HAP-1 (cell line): Measurements from ENCODE around the gene SYPL1.
"Not testable (repeated sequence)": the region's sequence is repeated elsewhere in the genome, so short reads cannot be mapped to it uniquely, and the experiment has no call there.

ENCODE experiments used
- DNase-seq, 2 experiments: peaks; one replicate each; pipeline ENCODE4 v3.0.0-alpha.2; 2016 to 2020; ENCODE audit warnings: low spot score in 2 of 2
- H3K27me3 ChIP-seq: fragments of 250-450 bp; sonication (Bioruptor Pico); 2 replicates; pipeline ENCODE4 v1.5.1; 2020; ENCODE audit warnings: low read depth, mild to moderate bottlenecking, moderate library complexity
- H3K36me3 ChIP-seq: fragments of 250-450 bp; sonication (Bioruptor Pico); replicated peaks from 2 replicates; pipeline ENCODE4 v1.5.1; 2020; ENCODE audit warnings: mild to moderate bottlenecking
- H3K4me1 ChIP-seq: fragments of 250-450 bp; sonication (Bioruptor Pico); 2 replicates; pipeline ENCODE4 v1.5.1; 2020; ENCODE audit warnings: mild to moderate bottlenecking
- H3K4me3 ChIP-seq: fragments of 250-450 bp; sonication (Bioruptor Pico); 2 replicates; pipeline ENCODE4 v1.5.1; 2020; ENCODE audit warnings: mild to moderate bottlenecking, moderate library complexity
- H3K9me3 ChIP-seq: fragments of 250-450 bp; sonication (Bioruptor Pico); 2 replicates; pipeline ENCODE4 v1.5.1; 2020; ENCODE audit warnings: mild to moderate bottlenecking, moderate library complexity
- in situ Hi-C: fragments of 300-500 bp; cut with MboI; formaldehyde crosslinking; loops from 3 replicates; pipeline ENCODE4 v1.14.3; 2020; ENCODE audit warnings: low sequenced_read_pairs, inconsistent platforms, mixed read lengths

Gene SYPL1

GRCh38 chr7:106112118-106112971 lies at the start of gene SYPL1:
SYPL1 (minus strand) TSS chr7:106112312; CDS start chr7:106112208, 104 bp downstream.
- Histone ChIP-seq H3K36me3 (no peaks in the 10 kb centered on the region), H3K9me3 (no peaks in the 10 kb centered on the region), H3K4me1 (peaks cover 22% of the 10 kb centered on the region), H3K27me3 (no peaks in the 10 kb centered on the region), H3K4me3 (peak within 1 kb of the TSS; percentile 57)
- in situ Hi-C loops, result no loop called here
- DNase-seq, result peak; percentile 81 to 95

- in situ Hi-C loops, result loop anchor here (25.0 kb wide), 1 partner anchor 493 kb away; no protein-coding TSS in a partner anchor
- DNase-seq, result no peak
- H3K4me3 ChIP-seq, result no peak overlapping the region
- H3K36me3 ChIP-seq, result no peaks in the 10 kb centered on the region
- H3K9me3 ChIP-seq, result 0 out of 2 replicates have a peak, but pooled peaks cover 2% of the 10 kb centered on the region
- H3K27me3 ChIP-seq, result peaks cover 9% of the 10 kb centered on the region
- no peaks in the 10 kb centered on the region for H3K4me1 ChIP-seq
These were observed 42.9 kb upstream of the SYPL1 start for GRCh38 chr7:106155027-106155426.

GRCh38 chr7:106153891-106154449 lies 41.9 kb upstream of the SYPL1 start:
- peak; percentile 74 to 86 for DNase-seq
- no peaks in the 10 kb centered on the region for H3K36me3 ChIP-seq
- in situ Hi-C loops, result loop anchor here (5.0 to 25.0 kb wide), 2 partner anchors 97 to 492 kb away; no protein-coding TSS in a partner anchor
- peaks cover 8% of the 10 kb centered on the region for H3K27me3 ChIP-seq
- no peaks in the 10 kb centered on the region for H3K4me1 ChIP-seq
- H3K9me3 ChIP-seq, result 0 out of 2 replicates have a peak, but pooled peaks cover 2% of the 10 kb centered on the region
- H3K4me3 ChIP-seq, result no peak overlapping the region

GRCh38 chr7:106152313-106152665 lies 40.2 kb upstream of the SYPL1 start:
- Histone ChIP-seq H3K27me3 (no peaks in the 10 kb centered on the region), H3K4me3 (no peak overlapping the region), H3K36me3 (no peaks in the 10 kb centered on the region), H3K9me3 (no peaks in the 10 kb centered on the region), H3K4me1 (no peaks in the 10 kb centered on the region)
- no peak for DNase-seq
- in situ Hi-C loops, result loop anchor here (5.0 to 25.0 kb wide), 2 partner anchors 95 to 490 kb away; no protein-coding TSS in a partner anchor

GRCh38 chr7:106151459-106152312 lies 39.6 kb upstream of the SYPL1 start:
- no peak for DNase-seq
- Histone ChIP-seq H3K4me1 (no peaks in the 10 kb centered on the region), H3K27me3 (no peaks in the 10 kb centered on the region), H3K9me3 (no peaks in the 10 kb centered on the region), H3K4me3 (no peak overlapping the region), H3K36me3 (no peaks in the 10 kb centered on the region)
- in situ Hi-C loops, result loop anchor here (5.0 to 25.0 kb wide), 2 partner anchors 94 to 489 kb away; no protein-coding TSS in a partner anchor

- Histone ChIP-seq H3K4me3 (no peak overlapping the region), H3K9me3 (no peaks in the 10 kb centered on the region), H3K36me3 (no peaks in the 10 kb centered on the region), H3K4me1 (no peaks in the 10 kb centered on the region), H3K27me3 (no peaks in the 10 kb centered on the region)
- DNase-seq, result peak in 1 of 2 experiments; percentile 40
- in situ Hi-C loops, result loop anchor here (10.0 kb wide), 1 partner anchor 379 kb away; no protein-coding TSS in a partner anchor
These were observed 31.7 kb upstream of the SYPL1 start for GRCh38 chr7:106143711-106144337.

- in situ Hi-C loops, result loop anchor here (10.0 kb wide), 1 partner anchor 377 kb away; no protein-coding TSS in a partner anchor
- H3K36me3 ChIP-seq, result no peaks in the 10 kb centered on the region
- H3K27me3 ChIP-seq, result no peaks in the 10 kb centered on the region
- no peak for DNase-seq
- H3K4me1 ChIP-seq, result no peaks in the 10 kb centered on the region
- H3K4me3 ChIP-seq, result no peak overlapping the region
- no peaks in the 10 kb centered on the region for H3K9me3 ChIP-seq
These were observed 30.0 kb upstream of the SYPL1 start for GRCh38 chr7:106142136-106142535.

- Histone ChIP-seq H3K4me3 (no peak overlapping the region), H3K4me1 (no peaks in the 10 kb centered on the region), H3K9me3 (no peaks in the 10 kb centered on the region), H3K27me3 (no peaks in the 10 kb centered on the region), H3K36me3 (no peaks in the 10 kb centered on the region)
- DNase-seq, result no peak
- in situ Hi-C loops, result loop anchor here (10.0 kb wide), 1 partner anchor 376 kb away; no protein-coding TSS in a partner anchor
These were observed 28.5 kb upstream of the SYPL1 start for GRCh38 chr7:106140406-106141173.

GRCh38 chr7:106139265-106140251 lies 27.4 kb upstream of the SYPL1 start:
- no peaks in the 10 kb centered on the region for H3K36me3 ChIP-seq
- H3K4me1 ChIP-seq, result no peaks in the 10 kb centered on the region
- H3K9me3 ChIP-seq, result no peaks in the 10 kb centered on the region
- in situ Hi-C loops, result loop anchor here (10.0 kb wide), 1 partner anchor 375 kb away; no protein-coding TSS in a partner anchor
- H3K4me3 ChIP-seq, result no peak overlapping the region
- no peak for DNase-seq
- no peaks in the 10 kb centered on the region for H3K27me3 ChIP-seq

GRCh38 chr7:106138776-106139175 lies 26.7 kb upstream of the SYPL1 start:
- Histone ChIP-seq H3K27me3 (no peaks in the 10 kb centered on the region), H3K9me3 (no peaks in the 10 kb centered on the region), H3K4me3 (no peak overlapping the region), H3K36me3 (no peaks in the 10 kb centered on the region), H3K4me1 (no peaks in the 10 kb centered on the region)
- DNase-seq, result no peak
- in situ Hi-C loops, result no loop called here

GRCh38 chr7:106138181-106138580 lies 26.1 kb upstream of the SYPL1 start:
- H3K4me3 ChIP-seq, H3K9me3 ChIP-seq, DNase-seq, in situ Hi-C loops, H3K36me3 ChIP-seq, H3K27me3 ChIP-seq, H3K4me1 ChIP-seq: not testable (repeated sequence)
